Esophagus muscularis mucosa (tissue), 4 donors: ENCODE measurements around the gene KRT37.

Experiments
- EP300 ChIP-seq: sonication (generic); formaldehyde crosslinking; IDR thresholded peaks from one replicate; pipeline ENCODE4 v1.6.1; 2017; ENCODE audit warnings: antibody characterized with exemption
- POLR2A ChIP-seq: fragments of 450-650 bp; IDR thresholded peaks from one replicate; pipeline ENCODE4 v1.6.1; 2017; ENCODE audit warnings: antibody characterized with exemption, moderate library complexity, mild to moderate bottlenecking, low read depth
- TF ChIP-seq, protein P1 (sequence below), 3 experiments: fragments of 200-600 bp in 2 of 3; fragments of 450-650 bp in 1 of 3; sonication (generic) in 2 of 3; IDR thresholded peaks; one replicate each; pipeline ENCODE4 v1.5.1; 2017 to 2019; ENCODE audit warnings: antibody characterized with exemption in 3 of 3, mild to moderate bottlenecking in 2 of 3, moderate library complexity in 1 of 3

DNA sequence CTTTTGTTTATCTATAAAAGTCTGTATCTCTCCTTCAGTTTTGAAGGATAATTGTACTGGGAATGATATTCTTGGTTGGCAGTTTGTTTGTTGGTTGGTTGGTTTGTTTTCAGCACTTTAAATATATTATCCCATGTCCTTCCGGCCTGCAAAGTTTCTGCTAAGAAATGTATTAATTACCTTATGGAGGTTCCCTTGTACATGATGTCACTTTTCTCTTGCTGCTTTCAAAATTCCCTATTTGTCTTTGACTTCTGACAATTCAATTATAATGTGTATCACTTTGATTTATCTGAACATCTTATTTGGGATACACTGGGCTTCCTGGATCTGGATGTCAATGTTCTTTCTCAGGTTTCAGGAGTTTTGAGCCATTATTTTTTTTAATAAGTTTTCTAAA lies 38.2 kb downstream of the KRT37 start:
- TF ChIP-seq EP300 (no peak), POLR2A (no peak)
- TF ChIP-seq, protein P1, sequence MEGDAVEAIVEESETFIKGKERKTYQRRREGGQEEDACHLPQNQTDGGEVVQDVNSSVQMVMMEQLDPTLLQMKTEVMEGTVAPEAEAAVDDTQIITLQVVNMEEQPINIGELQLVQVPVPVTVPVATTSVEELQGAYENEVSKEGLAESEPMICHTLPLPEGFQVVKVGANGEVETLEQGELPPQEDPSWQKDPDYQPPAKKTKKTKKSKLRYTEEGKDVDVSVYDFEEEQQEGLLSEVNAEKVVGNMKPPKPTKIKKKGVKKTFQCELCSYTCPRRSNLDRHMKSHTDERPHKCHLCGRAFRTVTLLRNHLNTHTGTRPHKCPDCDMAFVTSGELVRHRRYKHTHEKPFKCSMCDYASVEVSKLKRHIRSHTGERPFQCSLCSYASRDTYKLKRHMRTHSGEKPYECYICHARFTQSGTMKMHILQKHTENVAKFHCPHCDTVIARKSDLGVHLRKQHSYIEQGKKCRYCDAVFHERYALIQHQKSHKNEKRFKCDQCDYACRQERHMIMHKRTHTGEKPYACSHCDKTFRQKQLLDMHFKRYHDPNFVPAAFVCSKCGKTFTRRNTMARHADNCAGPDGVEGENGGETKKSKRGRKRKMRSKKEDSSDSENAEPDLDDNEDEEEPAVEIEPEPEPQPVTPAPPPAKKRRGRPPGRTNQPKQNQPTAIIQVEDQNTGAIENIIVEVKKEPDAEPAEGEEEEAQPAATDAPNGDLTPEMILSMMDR (IDR thresholded peaks at IDR 0.05) = no peak
